BLaER1 (cell line): ENCODE data around the gene CCDC60.

Experiments
- H3K27ac ChIP-seq: shearing (Covaris generic); formaldehyde crosslinking; 2 replicates; pipeline ENCODE4 v1.8.1; 2022
- H3K27me3 ChIP-seq: shearing (Covaris generic); formaldehyde crosslinking; 2 replicates; pipeline ENCODE4 v1.8.1; 2022
- H3K36me3 ChIP-seq: shearing (Covaris generic); formaldehyde crosslinking; 2 replicates; pipeline ENCODE4 v1.8.1; 2022
- H3K4me1 ChIP-seq: shearing (Covaris generic); formaldehyde crosslinking; 2 replicates; pipeline ENCODE4 v1.8.1; 2022
- H3K4me2 ChIP-seq: shearing (Covaris generic); formaldehyde crosslinking; 2 replicates; pipeline ENCODE4 v1.8.1; 2022
- H3K4me3 ChIP-seq: shearing (Covaris generic); formaldehyde crosslinking; 2 replicates; pipeline ENCODE4 v1.8.1; 2022
- H3K9ac ChIP-seq: shearing (Covaris generic); formaldehyde crosslinking; 2 replicates; pipeline ENCODE4 v1.8.1; 2022
- H3K9me3 ChIP-seq: shearing (Covaris generic); formaldehyde crosslinking; 2 replicates; pipeline ENCODE4 v1.8.1; 2022
- H4K20me1 ChIP-seq: shearing (Covaris generic); formaldehyde crosslinking; 2 replicates; pipeline ENCODE4 v1.8.1; 2022
- Cebpa-rat ChIP-seq: shearing (Covaris generic); IDR thresholded peaks from 2 replicates; pipeline ENCODE4 v1.8.1; 2022

CCDC60 gene

DNA sequence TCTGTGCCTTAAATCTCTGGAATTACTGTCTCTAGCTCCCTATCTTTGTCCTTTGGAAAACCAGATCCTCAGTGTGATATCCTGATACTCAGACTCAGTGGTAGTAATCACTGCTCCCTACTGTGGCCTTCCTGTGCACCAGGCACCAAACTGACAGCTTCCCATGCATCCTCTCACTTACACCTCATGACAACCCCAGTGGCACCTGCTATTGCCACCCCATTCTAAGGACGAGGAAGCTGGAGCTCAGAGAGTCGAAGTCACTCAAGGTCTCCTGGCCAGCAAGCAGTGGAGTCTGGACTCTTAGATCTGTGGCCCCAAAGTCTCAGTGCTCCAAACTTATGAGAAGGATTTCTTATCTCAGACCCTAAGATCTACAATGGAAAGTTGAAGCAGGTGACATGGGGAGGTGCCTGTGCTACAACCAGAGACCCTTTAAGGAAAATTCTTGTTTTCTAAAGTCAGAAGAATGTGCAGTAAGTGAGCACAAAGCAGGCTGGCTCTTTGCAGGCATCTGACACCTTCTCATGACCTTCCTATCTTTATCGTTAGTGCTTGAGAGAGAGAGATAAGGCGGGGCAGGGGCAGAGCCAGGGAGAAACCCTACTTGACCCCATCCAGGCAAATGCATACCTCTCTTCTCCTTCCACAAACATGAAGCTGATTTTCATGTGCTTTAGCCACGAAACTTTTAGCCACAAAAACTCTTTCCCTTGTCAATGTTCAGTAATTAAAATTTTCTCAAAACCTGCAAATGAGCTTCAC is 47.1 kb downstream of the CCDC60 start:
- Histone ChIP-seq H3K27ac (no peak overlapping the region), H4K20me1 (no peaks in the 10 kb centered on the region), H3K9me3 (peaks cover 34% of the 10 kb centered on the region), H3K4me3 (no peak overlapping the region), H3K27me3 (no peaks in the 10 kb centered on the region), H3K9ac (no peak overlapping the region), H3K36me3 (no peaks in the 10 kb centered on the region), H3K4me2 (no peak overlapping the region), H3K4me1 (peaks cover 14% of the 10 kb centered on the region)
- TF ChIP-seq Cebpa-rat = no peak

DNA sequence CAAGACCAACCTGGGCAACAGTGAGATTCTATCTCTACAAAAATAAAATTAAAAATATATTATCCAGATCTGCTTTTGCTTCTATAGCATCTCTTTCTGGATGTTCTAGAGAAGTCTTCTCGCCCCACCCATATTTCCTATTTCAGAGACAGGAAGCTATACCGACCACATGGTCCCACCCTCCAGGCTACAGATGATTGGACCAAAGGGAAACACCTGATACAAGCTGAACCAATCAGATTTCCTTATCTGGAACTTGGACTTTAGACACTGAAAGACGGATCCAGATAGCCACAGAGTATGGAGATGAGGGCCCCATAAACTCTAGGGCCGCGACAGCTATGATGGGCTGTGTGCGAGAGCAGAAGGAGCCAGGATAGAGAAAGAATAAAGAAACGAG is 48.7 kb downstream of the CCDC60 start:
- H3K36me3 ChIP-seq = no peaks in the 10 kb centered on the region
- no peak overlapping the region for H3K9ac ChIP-seq
- peaks cover 34% of the 10 kb centered on the region for H3K9me3 ChIP-seq
- H4K20me1 ChIP-seq = no peaks in the 10 kb centered on the region
- no peaks in the 10 kb centered on the region for H3K27me3 ChIP-seq
- peaks cover 2% of the 10 kb centered on the region; the same call in 1 of the 2 replicates for H3K4me1 ChIP-seq
- no peak for TF ChIP-seq Cebpa-rat
- no peak overlapping the region for H3K4me2 ChIP-seq
- H3K27ac ChIP-seq = no peak overlapping the region
- no peak overlapping the region for H3K4me3 ChIP-seq

DNA sequence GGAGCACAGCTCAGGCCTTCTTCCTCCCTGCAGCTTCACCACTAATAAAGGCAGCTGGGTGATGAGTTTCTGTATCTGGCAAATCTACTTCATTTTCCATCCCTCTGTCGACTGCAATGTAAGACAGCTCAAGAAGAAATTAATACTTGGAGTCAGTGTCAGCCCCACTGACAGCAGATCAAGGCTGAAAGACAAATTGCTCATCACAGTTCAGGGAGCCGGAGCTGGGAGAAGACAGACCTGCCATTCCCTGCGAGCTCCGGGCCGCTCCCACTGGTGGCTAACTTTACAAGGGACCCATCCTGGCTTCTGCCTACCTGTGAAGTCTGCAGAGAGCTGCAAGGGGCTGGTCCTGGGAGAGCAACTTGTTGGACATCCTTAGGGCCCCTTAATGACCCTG is 49.8 kb downstream of the CCDC60 start:
- H3K27me3 ChIP-seq = no peaks in the 10 kb centered on the region
- H3K27ac ChIP-seq = no peak overlapping the region
- H3K9ac ChIP-seq = no peak overlapping the region
- TF ChIP-seq Cebpa-rat = no peak
- no peaks in the 10 kb centered on the region for H4K20me1 ChIP-seq
- no peaks in the 10 kb centered on the region for H3K36me3 ChIP-seq
- H3K9me3 ChIP-seq = peaks cover 34% of the 10 kb centered on the region
- H3K4me1 ChIP-seq = no peaks in the 10 kb centered on the region
- no peak overlapping the region for H3K4me3 ChIP-seq
- H3K4me2 ChIP-seq = no peak overlapping the region

DNA sequence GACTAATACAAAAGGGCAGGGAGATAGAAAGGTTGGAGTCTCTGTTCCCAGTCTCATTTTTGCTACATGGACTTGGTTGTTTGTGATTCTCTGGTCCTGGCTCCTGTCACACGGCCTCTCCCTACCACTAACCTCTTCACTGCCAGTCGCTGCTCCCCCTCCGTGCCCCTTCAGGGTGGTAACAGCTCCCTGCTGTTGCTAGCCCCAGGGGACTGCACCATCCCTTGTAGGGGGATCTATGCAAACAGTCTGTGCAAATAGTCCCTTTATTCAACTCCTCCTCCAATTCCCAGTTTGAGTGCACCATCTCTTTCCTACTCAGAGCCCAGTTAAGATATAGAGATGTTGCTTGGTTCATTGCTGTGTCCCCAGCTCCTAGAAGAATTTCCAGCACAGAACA is 51.1 kb downstream of the CCDC60 start:
- Histone ChIP-seq H4K20me1 (no peaks in the 10 kb centered on the region), H3K36me3 (no peaks in the 10 kb centered on the region), H3K27ac (no peak overlapping the region), H3K4me2 (no peak overlapping the region), H3K27me3 (no peaks in the 10 kb centered on the region), H3K4me3 (no peak overlapping the region), H3K4me1 (peaks cover 2% of the 10 kb centered on the region), H3K9ac (no peak overlapping the region), H3K9me3 (peaks cover 34% of the 10 kb centered on the region)
- TF ChIP-seq Cebpa-rat = no peak

DNA sequence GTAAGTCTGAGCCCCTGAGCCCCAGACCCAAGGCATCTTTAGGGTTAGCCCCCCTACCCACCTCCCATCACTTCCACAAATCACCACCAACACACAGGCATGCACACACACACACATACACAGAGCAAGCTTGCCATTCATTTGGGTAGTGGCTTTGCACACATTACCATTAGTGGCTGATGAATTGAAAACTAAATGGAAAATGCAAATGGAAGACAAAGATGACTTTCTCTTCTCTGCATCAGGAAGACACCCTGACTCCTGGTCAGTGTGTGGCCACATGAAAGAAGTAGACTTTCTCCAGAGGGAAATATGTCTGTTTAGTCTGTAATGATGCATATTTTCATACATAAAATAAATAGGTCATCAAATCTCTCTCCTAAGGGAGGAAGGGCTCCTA is 55.2 kb downstream of the CCDC60 start:
- no peaks in the 10 kb centered on the region for H3K27me3 ChIP-seq
- H3K36me3 ChIP-seq = no peaks in the 10 kb centered on the region
- no peak overlapping the region for H3K9ac ChIP-seq
- peaks cover 14% of the 10 kb centered on the region for H3K9me3 ChIP-seq
- no peak overlapping the region for H3K4me3 ChIP-seq
- H4K20me1 ChIP-seq = no peaks in the 10 kb centered on the region
- H3K4me2 ChIP-seq = no peak overlapping the region
- H3K4me1 ChIP-seq = peaks cover 14% of the 10 kb centered on the region
- no peak for TF ChIP-seq Cebpa-rat
- H3K27ac ChIP-seq = no peak overlapping the region

DNA sequence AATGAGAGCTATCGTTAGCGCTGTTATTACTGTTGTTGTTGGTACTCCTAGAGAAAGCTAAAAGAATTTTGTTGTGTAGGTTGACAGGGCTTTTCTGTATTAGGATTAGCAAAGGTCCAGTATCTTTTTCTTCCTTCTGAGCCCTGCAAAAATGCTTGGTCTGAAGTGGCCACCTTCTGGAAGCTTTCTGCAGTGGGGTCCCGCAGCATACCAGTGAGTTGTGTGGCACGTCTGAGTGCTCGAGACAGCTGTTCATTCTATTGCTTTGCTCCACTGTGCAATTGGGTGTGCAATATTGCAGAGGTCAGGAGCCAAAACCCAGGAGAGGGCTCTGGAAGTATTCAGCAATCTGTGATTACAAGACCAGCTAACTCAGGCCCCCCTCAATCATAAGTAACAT is 57.1 kb downstream of the CCDC60 start:
- H3K4me1 ChIP-seq = peaks cover 14% of the 10 kb centered on the region
- H3K27ac ChIP-seq = no peak overlapping the region
- peaks cover 12% of the 10 kb centered on the region; the same call in 1 of the 2 replicates for H3K9me3 ChIP-seq
- no peak overlapping the region for H3K9ac ChIP-seq
- H3K27me3 ChIP-seq = no peaks in the 10 kb centered on the region
- H3K4me2 ChIP-seq = no peak overlapping the region
- H3K4me3 ChIP-seq = no peak overlapping the region
- H4K20me1 ChIP-seq = no peaks in the 10 kb centered on the region
- no peaks in the 10 kb centered on the region for H3K36me3 ChIP-seq
- no peak for TF ChIP-seq Cebpa-rat

DNA sequence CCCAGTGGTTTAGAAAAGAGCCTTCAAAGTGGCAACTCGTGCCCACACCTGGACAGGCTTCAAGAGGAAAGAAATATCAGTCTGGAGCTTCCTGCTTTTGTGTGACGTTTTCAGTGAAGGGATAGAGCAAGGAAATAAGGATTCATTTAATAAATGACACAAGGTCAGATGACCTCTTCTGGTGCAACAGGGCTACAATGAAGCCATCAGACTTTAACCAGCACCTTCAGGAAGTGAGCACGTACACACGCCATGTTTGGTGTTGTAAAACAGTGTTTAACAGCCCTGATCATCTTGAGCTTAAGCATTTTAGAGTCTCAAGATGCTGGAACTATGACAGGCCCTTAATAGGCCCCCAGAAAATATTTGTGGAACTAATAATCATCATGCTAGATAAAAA is 59.1 kb downstream of the CCDC60 start:
- no peak overlapping the region for H3K4me2 ChIP-seq
- TF ChIP-seq Cebpa-rat = no peak
- H3K27ac ChIP-seq = no peak overlapping the region
- H3K4me3 ChIP-seq = no peak overlapping the region
- no peaks in the 10 kb centered on the region for H3K36me3 ChIP-seq
- peaks cover 14% of the 10 kb centered on the region for H3K4me1 ChIP-seq
- peaks cover 19% of the 10 kb centered on the region for H3K9me3 ChIP-seq
- H3K27me3 ChIP-seq = no peaks in the 10 kb centered on the region
- no peak overlapping the region for H3K9ac ChIP-seq
- no peaks in the 10 kb centered on the region for H4K20me1 ChIP-seq

DNA sequence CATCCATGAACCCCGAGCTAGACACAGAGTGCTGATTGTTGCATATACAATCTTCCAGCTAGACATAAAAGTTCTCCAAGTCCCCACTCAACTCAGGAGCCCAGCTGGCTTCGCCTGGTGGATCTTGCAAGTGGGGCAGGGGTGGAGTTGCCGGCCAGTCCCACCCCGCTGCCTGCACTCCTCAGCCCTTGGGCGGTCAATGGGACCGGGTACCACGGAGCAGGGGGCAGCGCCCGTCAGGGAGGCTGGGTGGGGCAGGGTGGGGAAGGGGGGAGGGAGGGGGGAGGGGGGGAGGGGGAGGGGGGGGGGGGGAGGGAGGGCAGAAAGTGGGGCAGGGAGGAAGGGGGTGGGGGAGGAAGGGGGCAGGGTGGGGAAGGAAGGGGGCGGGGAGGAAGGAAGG is 63.0 kb downstream of the CCDC60 start:
- H3K4me1 ChIP-seq = peaks cover 19% of the 10 kb centered on the region
- no peaks in the 10 kb centered on the region for H3K36me3 ChIP-seq
- no peak overlapping the region for H3K27ac ChIP-seq
- H3K4me2 ChIP-seq = no peak overlapping the region
- no peak for TF ChIP-seq Cebpa-rat
- H3K27me3 ChIP-seq = no peaks in the 10 kb centered on the region
- no peak overlapping the region for H3K9ac ChIP-seq
- peaks cover 22% of the 10 kb centered on the region for H3K9me3 ChIP-seq
- no peaks in the 10 kb centered on the region for H4K20me1 ChIP-seq
- no peak overlapping the region for H3K4me3 ChIP-seq

DNA sequence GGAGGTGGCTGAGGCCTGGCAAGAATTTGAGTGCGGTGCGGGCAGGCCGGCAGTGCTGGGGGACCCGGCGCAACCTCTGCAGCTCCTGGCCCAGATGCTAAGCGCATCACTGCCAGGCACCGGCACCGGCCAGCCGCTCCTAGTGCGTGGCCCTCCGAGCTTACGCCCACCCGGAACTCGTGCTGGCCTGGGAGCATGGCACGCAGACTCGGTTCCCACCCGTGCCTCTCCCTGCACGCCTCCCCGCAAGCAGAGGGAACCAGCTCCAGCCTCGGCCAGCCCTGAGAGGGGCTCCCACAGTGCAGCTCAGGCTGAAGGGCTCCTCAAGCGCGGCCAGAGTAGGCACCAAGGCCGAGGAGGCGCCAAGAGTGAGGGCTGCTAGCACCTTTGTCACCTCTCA is 63.7 kb downstream of the CCDC60 start:
- Histone ChIP-seq H4K20me1 (no peaks in the 10 kb centered on the region), H3K36me3 (no peaks in the 10 kb centered on the region), H3K4me1 (peaks cover 19% of the 10 kb centered on the region), H3K9ac (no peak overlapping the region), H3K27me3 (no peaks in the 10 kb centered on the region), H3K27ac (no peak overlapping the region), H3K4me3 (no peak overlapping the region), H3K4me2 (no peak overlapping the region), H3K9me3 (peaks cover 22% of the 10 kb centered on the region)
- TF ChIP-seq Cebpa-rat = no peak

DNA sequence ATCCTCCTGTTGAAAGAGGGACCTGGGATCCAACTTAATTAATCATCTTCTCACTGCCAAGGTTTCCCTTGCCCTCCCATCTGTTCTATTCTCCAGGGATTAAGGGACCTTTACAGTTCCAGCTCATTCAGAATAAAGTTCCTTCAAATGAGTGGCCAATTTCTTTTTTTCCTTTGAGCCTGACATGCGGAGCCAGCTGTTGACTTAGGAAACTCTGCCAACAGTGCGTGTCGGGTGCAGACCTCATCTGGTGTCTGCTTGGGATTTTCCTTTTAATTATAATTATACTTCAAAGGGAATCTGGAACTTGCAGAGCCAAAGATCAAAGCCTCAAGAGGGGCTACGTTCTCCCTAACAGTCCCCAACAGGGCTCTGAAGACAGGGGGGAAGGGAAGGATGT is 64.8 kb downstream of the CCDC60 start:
- TF ChIP-seq Cebpa-rat = no peak
- Histone ChIP-seq H3K27me3 (no peaks in the 10 kb centered on the region), H3K27ac (no peak overlapping the region)

DNA sequence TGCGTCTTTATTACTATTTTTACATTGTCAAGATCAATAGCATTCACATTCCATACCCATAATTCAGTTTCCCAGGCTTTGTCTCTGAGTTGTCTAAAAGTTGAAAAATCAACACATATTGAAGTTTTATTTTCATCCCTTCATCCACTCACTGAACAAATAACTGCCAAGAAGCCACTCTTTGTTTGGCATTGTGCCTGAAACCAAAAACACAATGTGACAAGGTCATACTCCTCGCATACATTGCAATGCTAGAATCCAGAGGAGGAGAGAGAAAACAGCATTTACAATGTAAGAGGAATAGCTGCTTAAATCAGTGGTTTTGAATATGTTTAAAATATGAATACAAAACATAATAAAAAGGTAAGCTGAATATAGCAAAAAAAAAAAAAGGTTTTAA is 71.8 kb downstream of the CCDC60 start:
- no peak for TF ChIP-seq Cebpa-rat
- Histone ChIP-seq H4K20me1 (no peaks in the 10 kb centered on the region), H3K4me1 (peaks cover 9% of the 10 kb centered on the region), H3K27ac (no peak overlapping the region), H3K36me3 (no peaks in the 10 kb centered on the region), H3K4me2 (no peak overlapping the region), H3K9me3 (no peaks in the 10 kb centered on the region), H3K4me3 (no peak overlapping the region), H3K9ac (no peak overlapping the region), H3K27me3 (no peaks in the 10 kb centered on the region)

More for the DNA sequence above, 64.8 kb downstream of the CCDC60 start:
- peaks cover 22% of the 10 kb centered on the region for H3K9me3 ChIP-seq
- no peak overlapping the region for H3K4me3 ChIP-seq
- peaks cover 19% of the 10 kb centered on the region for H3K4me1 ChIP-seq
- no peak overlapping the region for H3K9ac ChIP-seq
- H3K36me3 ChIP-seq = no peaks in the 10 kb centered on the region
- no peaks in the 10 kb centered on the region for H4K20me1 ChIP-seq
- peak overlapping the region; percentile 44 for H3K4me2 ChIP-seq
